Activated CD8-positive, alpha-beta memory T cell treated with anti-CD3 and anti-CD28 coated beads for 48 hours (primary cell): Measurements from ENCODE around the gene NEU2.
"Not testable (repeated sequence)": the region's sequence is repeated elsewhere in the genome, so short reads cannot be mapped to it uniquely, and the experiment has no call there.

ENCODE experiments used
- DNase-seq, 3 experiments: peaks; one replicate each; pipeline ENCODE4 v3.0.0-alpha.2; 2020; ENCODE audit warnings: low read depth in 2 of 3, low spot score in 2 of 3

NEU2 gene

DNA sequence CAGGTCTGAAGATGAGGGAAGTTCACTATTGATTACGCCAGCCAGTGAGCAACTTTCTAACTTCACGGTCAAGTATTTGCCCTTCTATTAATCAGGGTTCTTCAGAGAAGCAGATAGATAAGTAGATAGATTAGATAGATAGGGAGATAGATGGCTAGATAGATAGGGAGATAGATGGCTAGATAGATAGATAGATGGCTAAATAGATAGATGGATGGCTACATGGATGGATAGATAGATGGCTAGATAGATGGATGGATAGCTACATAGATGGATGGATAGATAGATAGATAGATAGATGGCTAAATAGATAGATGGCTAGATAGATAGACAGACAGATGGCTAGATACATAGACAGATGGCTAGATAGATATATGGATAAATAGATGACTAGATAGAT is 22.9 kb downstream of the NEU2 start:
- DNase-seq: no peak

DNA sequence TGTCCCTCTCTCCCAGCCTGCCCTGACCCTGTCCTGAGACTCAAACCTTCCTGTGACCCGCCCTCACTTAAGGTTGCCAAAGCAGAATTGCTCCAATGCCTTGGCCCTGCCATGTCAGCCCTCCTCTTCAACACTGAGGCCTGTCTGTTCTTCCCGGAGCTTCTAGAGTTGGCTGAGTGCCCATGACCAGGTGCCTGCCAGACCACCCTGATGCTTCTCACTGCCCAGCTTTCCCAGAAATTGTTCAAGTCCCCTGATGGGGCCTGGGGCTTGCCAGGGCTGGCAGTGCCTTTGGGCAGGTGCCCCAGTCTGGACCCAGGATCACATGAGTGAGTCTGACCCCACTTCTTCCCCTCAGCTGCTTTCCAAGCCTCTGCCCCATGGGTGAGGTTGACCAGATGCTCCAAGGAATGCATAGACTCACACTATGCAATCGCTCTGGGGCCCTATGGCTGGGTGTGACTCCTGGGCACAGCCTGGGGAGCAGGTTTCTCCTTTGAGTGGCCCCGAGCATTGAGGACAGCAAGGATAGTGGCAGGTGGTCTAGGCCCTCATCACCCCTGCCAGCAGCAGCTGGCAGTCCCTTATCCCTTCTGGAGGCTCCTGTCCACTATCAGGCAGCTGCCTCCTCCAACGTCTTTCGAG is 24.6 kb downstream of the NEU2 start:
- DNase-seq: no peak

DNA sequence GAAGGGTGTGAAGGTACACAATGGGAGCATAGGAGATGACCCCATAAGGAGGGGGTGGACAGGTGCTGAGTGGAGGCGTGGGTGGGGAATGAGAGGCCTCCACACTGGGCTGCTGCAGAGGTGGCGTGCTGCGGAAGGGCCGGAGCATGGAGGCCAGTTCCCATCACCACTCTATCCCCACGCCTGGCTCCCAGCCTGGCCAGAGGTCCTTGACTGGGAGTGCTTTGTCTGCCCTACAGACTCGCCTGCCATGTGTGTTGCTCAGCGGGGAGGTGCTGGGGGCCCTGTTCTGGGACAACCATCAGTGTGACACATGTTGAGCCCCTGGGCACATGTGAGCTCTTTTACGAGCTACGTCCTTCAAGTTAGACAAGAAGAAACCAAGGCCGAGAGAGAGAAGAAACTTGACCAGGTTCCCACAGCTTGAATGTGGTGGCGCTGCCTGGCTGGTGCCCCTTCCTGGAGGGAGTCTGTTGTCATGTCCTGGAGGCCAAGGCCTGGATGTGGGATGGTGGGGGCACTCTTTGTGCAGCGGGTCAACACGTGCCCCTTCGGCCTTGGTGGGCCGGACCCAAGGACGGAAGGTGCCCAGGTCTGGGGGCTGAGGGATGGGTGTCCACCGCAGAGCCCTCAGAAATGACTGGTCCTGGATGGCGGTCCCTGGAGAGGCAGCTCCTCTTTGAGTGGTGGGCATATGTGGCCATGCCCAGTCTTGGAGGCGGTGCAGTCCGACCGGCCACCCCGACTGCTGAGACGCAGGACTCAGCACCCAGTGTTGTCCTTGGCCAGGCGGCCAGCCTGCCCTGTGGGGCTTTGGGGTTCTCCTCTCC is 26.5 kb downstream of the NEU2 start:
- DNase-seq: no peak

DNA sequence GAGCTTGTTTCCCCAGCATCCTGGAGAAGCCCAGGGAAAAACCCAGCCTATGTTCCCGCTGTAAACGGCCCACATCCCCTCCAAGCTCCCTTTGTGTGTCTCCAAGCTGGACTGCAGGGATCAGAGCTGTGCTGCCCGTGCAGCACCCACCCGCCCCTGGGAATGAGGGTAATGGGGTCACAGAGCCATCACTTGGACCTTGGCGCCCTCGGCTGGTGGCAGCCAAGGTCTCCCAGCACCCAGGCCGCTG is 27.0 kb downstream of the NEU2 start:
- no peak for DNase-seq

- peak in 1 of 3 experiments; percentile 46 for DNase-seq
Observed at GRCh38 chr2:233059797-233060500, 27.5 kb downstream of the NEU2 start, which contains the start of gene INPP5D. TSS of gene INPP5D (plus strand) at chr2:233060342. CDS start at chr2:233060479, 137 bp downstream.

- DNase-seq: no peak
Observed at GRCh38 chr2:233060501-233060979, 28.1 kb downstream of the NEU2 start.

GRCh38 chr2:233060980-233061590 is 28.6 kb downstream of the NEU2 start:
- no peak for DNase-seq

GRCh38 chr2:233061591-233062450 is 29.3 kb downstream of the NEU2 start:
- DNase-seq: peak in 1 of 3 experiments; percentile 32

- no peak for DNase-seq
Observed at GRCh38 chr2:233062451-233062850, 30.0 kb downstream of the NEU2 start.

DNA sequence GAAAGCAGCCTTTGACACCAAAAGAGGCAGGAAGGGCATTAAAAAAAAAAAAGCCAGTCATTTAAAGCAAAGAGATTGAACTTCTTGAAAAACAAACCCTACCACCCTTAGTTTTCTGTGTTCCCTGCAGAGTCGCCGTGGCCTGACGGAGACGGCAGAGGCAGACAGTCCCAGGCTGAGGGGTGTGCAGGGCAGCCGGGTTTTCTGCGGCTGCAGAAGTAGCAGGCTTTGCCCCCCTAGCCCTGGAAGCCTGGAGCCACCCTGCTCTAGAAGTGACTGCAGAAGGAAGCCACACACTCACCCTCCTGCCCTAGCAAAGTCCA is 30.4 kb downstream of the NEU2 start:
- no peak for DNase-seq

- no peak for DNase-seq
Observed at GRCh38 chr2:233063269-233063975, 30.9 kb downstream of the NEU2 start.

GRCh38 chr2:233063976-233064411 is 31.5 kb downstream of the NEU2 start:
- DNase-seq: no peak

- DNase-seq: no peak
Observed at GRCh38 chr2:233064530-233065199, 32.2 kb downstream of the NEU2 start.

GRCh38 chr2:233065200-233065589 is 32.7 kb downstream of the NEU2 start:
- DNase-seq: not testable (repeated sequence)

- no peak for DNase-seq
Observed at GRCh38 chr2:233065954-233066470, 33.5 kb downstream of the NEU2 start.

DNA sequence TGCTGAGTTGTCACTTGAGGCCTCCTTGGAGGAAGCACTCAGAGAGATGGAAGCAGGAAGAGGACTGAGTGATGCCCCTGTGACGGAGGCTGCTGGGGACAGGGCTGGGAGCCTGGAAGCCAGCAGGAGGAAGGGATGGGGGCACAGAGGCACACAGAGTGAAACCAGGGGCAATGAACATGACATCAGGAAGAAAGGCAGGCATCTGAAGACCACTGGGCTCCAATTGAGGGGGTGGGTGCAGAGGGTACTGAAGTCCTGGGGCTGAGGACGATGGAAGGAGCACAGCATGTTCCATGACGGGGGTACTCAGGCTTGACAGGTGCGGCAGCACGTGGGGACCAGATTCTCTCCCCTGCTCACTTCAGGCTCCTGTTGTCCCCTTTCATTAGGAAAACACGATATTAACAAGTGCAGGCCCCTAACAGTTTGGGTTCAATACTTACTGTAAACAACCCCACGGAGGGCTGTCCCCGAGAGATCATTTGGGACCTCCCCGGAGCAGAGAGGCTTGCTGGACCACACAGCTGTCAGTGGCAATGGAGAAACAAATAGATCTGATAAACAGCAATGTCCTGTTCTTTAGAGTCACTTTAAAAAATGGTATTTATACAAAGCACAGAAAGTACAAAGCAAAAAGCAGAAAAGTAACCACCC is 36.4 kb downstream of the NEU2 start:
- DNase-seq: no peak

GRCh38 chr2:233072838-233073237 is 40.4 kb downstream of the NEU2 start:
- DNase-seq: no peak

DNA sequence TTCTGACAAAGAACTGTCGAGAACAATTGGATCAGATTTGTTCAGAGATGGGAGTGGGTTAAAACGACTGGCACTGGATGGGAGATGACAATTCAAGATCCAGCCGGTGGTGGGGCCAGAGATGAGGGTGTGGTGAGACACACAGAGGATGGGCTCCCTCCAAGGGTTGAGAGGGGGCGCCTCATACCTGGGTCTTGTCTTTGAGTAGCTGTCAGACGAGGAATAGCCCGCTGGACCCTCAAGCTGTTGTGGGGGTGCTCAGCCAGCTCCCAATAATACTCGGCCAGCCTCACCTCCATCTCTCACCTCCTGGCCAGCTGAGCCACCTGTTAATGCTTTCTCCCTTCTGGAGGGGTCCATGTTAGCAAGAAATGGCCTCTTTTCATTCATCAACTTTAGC is 41.6 kb downstream of the NEU2 start:
- no peak for DNase-seq
